KMS-11 (cell line): Measurements from ENCODE around the gene SLC2A2.

Experiments used
- H2AFZ ChIP-seq: fragments of 200-600 bp; sonication (generic); 2 replicates; pipeline ENCODE4 v1.6.1; 2016; ENCODE audit warnings: antibody characterized with exemption, mixed run types, low read depth
- H3K27ac ChIP-seq: fragments of 200-600 bp; sonication (generic); 2 replicates; pipeline ENCODE4 v1.6.1; 2016; ENCODE audit warnings: mild to moderate bottlenecking, mixed run types
- H3K27me3 ChIP-seq: fragments of 200-600 bp; sonication (generic); 2 replicates; pipeline ENCODE4 v1.6.1; 2017; ENCODE audit warnings: mild to moderate bottlenecking, low read depth, mixed run types, moderate library complexity; ENCODE audit not compliant: insufficient read depth
- H3K36me3 ChIP-seq: fragments of 200-600 bp; sonication (generic); 2 replicates; pipeline ENCODE4 v1.6.1; 2017; ENCODE audit warnings: mild to moderate bottlenecking, mixed run types; ENCODE audit not compliant: insufficient read depth
- H3K4me1 ChIP-seq: fragments of 200-600 bp; sonication (generic); 2 replicates; pipeline ENCODE4 v1.6.1; 2016; ENCODE audit warnings: mild to moderate bottlenecking, low read depth, mixed run types; ENCODE audit not compliant: poor library complexity, severe bottlenecking
- H3K4me2 ChIP-seq: fragments of 200-600 bp; sonication (generic); 2 replicates; pipeline ENCODE4 v1.7.0; 2016; ENCODE audit warnings: mild to moderate bottlenecking, mixed run types
- H3K4me3 ChIP-seq: fragments of 200-600 bp; sonication (generic); IDR thresholded peaks from 2 replicates; pipeline ENCODE4 v1.6.1; 2017; ENCODE audit warnings: low read depth, low read length, mixed read lengths; ENCODE audit not compliant: insufficient read depth
- H3K79me2 ChIP-seq: fragments of 200-600 bp; sonication (generic); 2 replicates; pipeline ENCODE4 v1.6.1; 2016; ENCODE audit warnings: low read depth, mixed run types; ENCODE audit not compliant: insufficient read depth
- H3K9ac ChIP-seq: fragments of 200-600 bp; sonication (generic); 2 replicates; pipeline ENCODE4 v1.6.1; 2016; ENCODE audit warnings: mild to moderate bottlenecking, mixed run types
- H4K20me1 ChIP-seq: fragments of 200-600 bp; sonication (generic); 2 replicates; pipeline ENCODE4 v1.6.1; 2016; ENCODE audit warnings: mild to moderate bottlenecking, mixed run types; ENCODE audit not compliant: insufficient read depth
- TF ChIP-seq, protein P1 (sequence below): fragments of 200-600 bp; sonication (generic); conservative IDR thresholded peaks from 2 replicates; pipeline ENCODE4 v1.6.1; 2017; ENCODE audit warnings: low read depth, mild to moderate bottlenecking, antibody characterized with exemption, low read length, moderate library complexity, mixed read lengths

Gene SLC2A2

GRCh38 chr3:171058873-171059603 lies 32.5 kb upstream of the SLC2A2 start:
- Histone ChIP-seq H3K36me3 (no peaks in the 10 kb centered on the region), H3K79me2 (no peaks in the 10 kb centered on the region), H3K4me1 (no peaks in the 10 kb centered on the region), H4K20me1 (no peaks in the 10 kb centered on the region), H3K27me3 (no peaks in the 10 kb centered on the region), H3K9ac (no peak overlapping the region), H2AFZ (no peak overlapping the region), H3K4me3 (no peak overlapping the region), H3K27ac (no peak overlapping the region), H3K4me2 (no peak overlapping the region)
- TF ChIP-seq, protein P1, sequence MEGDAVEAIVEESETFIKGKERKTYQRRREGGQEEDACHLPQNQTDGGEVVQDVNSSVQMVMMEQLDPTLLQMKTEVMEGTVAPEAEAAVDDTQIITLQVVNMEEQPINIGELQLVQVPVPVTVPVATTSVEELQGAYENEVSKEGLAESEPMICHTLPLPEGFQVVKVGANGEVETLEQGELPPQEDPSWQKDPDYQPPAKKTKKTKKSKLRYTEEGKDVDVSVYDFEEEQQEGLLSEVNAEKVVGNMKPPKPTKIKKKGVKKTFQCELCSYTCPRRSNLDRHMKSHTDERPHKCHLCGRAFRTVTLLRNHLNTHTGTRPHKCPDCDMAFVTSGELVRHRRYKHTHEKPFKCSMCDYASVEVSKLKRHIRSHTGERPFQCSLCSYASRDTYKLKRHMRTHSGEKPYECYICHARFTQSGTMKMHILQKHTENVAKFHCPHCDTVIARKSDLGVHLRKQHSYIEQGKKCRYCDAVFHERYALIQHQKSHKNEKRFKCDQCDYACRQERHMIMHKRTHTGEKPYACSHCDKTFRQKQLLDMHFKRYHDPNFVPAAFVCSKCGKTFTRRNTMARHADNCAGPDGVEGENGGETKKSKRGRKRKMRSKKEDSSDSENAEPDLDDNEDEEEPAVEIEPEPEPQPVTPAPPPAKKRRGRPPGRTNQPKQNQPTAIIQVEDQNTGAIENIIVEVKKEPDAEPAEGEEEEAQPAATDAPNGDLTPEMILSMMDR, result no peak

DNA sequence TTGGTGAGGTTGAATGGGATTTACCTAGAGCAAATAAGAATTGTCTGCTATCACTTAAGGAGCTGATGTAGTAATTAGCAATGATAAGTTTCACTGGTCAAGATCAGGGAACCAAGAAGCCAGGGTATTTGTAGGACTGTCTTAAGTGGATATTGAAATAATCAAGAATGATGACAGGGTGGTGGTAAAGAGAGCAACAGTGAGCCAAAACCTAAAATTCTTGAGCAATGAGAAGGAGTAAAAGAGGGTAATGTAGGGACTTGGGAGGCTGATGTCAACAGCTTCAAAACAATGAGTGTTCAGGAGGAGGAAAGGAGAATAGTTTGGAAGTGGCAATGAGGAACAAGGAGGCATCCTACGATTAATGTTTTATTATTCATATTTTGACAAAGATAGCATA lies 31.5 kb upstream of the SLC2A2 start:
- no peak overlapping the region for H2AFZ ChIP-seq
- no peak overlapping the region for H3K4me3 ChIP-seq
- no peaks in the 10 kb centered on the region for H3K36me3 ChIP-seq
- H3K27me3 ChIP-seq, result no peaks in the 10 kb centered on the region
- TF ChIP-seq, protein P1, result no peak
- H3K4me2 ChIP-seq, result no peak overlapping the region
- no peaks in the 10 kb centered on the region for H4K20me1 ChIP-seq
- no peaks in the 10 kb centered on the region for H3K4me1 ChIP-seq
- no peaks in the 10 kb centered on the region for H3K79me2 ChIP-seq
- H3K27ac ChIP-seq, result no peak overlapping the region
- no peak overlapping the region for H3K9ac ChIP-seq

DNA sequence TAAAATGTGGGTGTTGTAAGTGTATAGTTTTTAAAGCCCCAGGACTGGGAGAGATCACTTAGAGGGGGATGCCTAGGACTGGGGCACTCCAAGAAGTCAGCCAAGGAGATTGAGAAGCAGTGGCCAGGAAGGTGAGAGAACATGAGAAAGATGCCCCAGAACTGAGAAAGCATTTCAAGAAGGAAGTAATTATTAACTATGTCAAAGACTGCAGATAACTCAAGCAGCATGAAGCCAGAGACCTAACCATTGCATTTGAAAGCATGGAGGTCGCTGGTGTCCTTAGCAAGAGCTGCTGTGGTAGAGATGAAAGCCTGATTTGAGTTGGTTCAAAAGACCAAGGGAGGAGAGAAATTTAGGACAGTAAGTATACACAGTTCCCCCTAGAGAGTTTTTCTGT lies 30.6 kb upstream of the SLC2A2 start:
- Histone ChIP-seq H3K4me2 (no peak overlapping the region), H4K20me1 (no peaks in the 10 kb centered on the region), H3K27me3 (no peaks in the 10 kb centered on the region), H3K4me3 (no peak overlapping the region), H3K9ac (no peak overlapping the region), H3K4me1 (no peaks in the 10 kb centered on the region), H3K27ac (no peak overlapping the region), H3K79me2 (no peaks in the 10 kb centered on the region), H2AFZ (no peak overlapping the region), H3K36me3 (no peaks in the 10 kb centered on the region)
- TF ChIP-seq, protein P1, result no peak

- H2AFZ ChIP-seq, result no peak overlapping the region
- H3K4me2 ChIP-seq, result no peak overlapping the region
- H3K27me3 ChIP-seq, result no peaks in the 10 kb centered on the region
- TF ChIP-seq, protein P1, result no peak
- no peak overlapping the region for H3K9ac ChIP-seq
- no peaks in the 10 kb centered on the region for H3K79me2 ChIP-seq
- no peak overlapping the region for H3K27ac ChIP-seq
- no peaks in the 10 kb centered on the region for H3K36me3 ChIP-seq
- no peaks in the 10 kb centered on the region for H4K20me1 ChIP-seq
- no peaks in the 10 kb centered on the region for H3K4me1 ChIP-seq
- no peak overlapping the region for H3K4me3 ChIP-seq
These were observed 30.0 kb upstream of the SLC2A2 start for GRCh38 chr3:171056528-171056927.
